ENCODE results near the gene PSMD2.

DNA sequence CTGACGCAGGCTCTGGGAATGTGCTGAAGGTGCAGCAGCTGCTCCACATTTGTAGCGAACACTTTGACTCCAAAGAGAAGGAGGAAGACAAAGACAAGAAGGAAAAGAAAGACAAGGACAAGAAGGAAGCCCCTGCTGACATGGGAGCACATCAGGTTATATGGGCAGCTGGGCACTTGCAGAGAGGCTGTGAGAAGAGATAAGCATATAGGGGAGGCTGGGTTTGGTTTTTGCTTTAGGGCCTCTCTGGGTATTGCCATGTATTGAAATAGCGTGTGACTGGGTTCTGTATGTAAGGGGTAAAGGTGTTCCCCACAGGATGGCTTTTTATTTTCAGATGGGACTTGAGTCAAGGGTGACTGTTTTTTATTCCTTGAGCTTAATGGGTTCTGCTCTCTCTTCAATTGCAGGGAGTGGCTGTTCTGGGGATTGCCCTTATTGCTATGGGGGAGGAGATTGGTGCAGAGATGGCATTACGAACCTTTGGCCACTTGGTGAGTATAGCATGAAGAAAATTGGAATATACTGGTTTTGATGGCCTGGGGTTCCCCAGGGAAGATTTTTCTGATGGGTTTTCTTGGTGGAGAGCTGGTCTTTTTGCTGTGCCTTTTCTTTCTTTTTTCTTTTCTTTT lies 7.4 kb downstream of the PSMD2 start:
- TF ChIP-seq POU2F2 (IDR thresholded peaks at IDR 0.05; ENCODE audit: low read depth, low read length) (no peak), POLR2AphosphoS5 (IDR thresholded peaks at IDR 0.05; ENCODE audit: low read depth, low read length) (no peak), POLR2A (IDR thresholded peaks at IDR 0.05; ENCODE audit: low read depth, low read length) (no peak), TAF1 (IDR thresholded peaks at IDR 0.05; ENCODE audit: low read depth, low read length) (no peak), PAX5 (IDR thresholded peaks at IDR 0.05; ENCODE audit: insufficient read depth, low read length, severe bottlenecking) (no peak)

Measured in GM12891 (cell line).